SK-N-SH treated with all-trans-retinoic acid at 6 μM for 48 hours (cell line): ENCODE measurements around the gene ZBTB7B.

ENCODE experiments used
- CSDC2 ChIP-seq: fragments of 250-450 bp; sonication (Bioruptor Pico); IDR thresholded peaks from 2 replicates; pipeline ENCODE4 v1.5.0; 2020; ENCODE audit warnings: mild to moderate bottlenecking, moderate library complexity
- ISL1 ChIP-seq: fragments of 250-450 bp; sonication (Bioruptor Pico); IDR thresholded peaks from 2 replicates; pipeline ENCODE4 v2.1.2; 2022; ENCODE audit warnings: mild to moderate bottlenecking, moderate library complexity
- TCF4 ChIP-seq: fragments of 250-450 bp; sonication (Bioruptor Pico); IDR thresholded peaks from 2 replicates; pipeline ENCODE4 v1.8.0; 2021; ENCODE audit warnings: mild to moderate bottlenecking, moderate library complexity, borderline replicate concordance
- ZC3H10 ChIP-seq: fragments of 250-450 bp; sonication (Bioruptor Pico); IDR thresholded peaks from 2 replicates; pipeline ENCODE4 v1.5.1; 2021; ENCODE audit warnings: mild to moderate bottlenecking, moderate library complexity
- ZNF565 ChIP-seq: fragments of 450-650 bp; formaldehyde crosslinking; conservative IDR thresholded peaks from 2 replicates; pipeline ENCODE4 v1.5.0; 2020; ENCODE audit warnings: low read depth, mild to moderate bottlenecking, moderate library complexity
- TF ChIP-seq, protein P1 (sequence below): fragments of 250-450 bp; sonication (Bioruptor Pico); IDR thresholded peaks from 2 replicates; pipeline ENCODE4 v1.5.1; 2021; ENCODE audit warnings: mild to moderate bottlenecking, moderate library complexity
- TF ChIP-seq, protein P2 (sequence below): fragments of 250-450 bp; sonication (Bioruptor Pico); IDR thresholded peaks from 2 replicates; pipeline ENCODE4 v1.8.0; 2020; ENCODE audit warnings: mild to moderate bottlenecking, moderate library complexity, borderline replicate concordance

DNA sequence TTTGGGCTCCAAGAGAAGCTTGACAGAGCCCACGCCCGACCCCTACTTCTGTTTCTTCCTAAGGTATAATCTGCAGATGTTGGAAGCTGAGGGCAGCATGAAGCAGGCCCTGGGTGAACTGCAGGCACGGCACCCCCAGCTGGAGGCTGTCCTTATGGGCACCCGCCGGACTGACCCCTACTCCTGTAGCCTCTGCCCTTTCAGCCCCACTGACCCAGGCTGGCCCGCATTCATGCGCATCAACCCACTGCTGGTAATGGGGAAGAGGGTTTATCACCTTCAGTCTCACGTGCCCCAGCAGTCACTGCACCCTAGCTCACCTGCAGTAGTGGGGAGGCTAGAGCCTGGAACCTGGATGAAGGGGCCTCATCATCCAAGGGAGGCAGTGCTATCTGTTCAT, 12.3 kb upstream of the ZBTB7B start:
- TF ChIP-seq, protein P1, sequence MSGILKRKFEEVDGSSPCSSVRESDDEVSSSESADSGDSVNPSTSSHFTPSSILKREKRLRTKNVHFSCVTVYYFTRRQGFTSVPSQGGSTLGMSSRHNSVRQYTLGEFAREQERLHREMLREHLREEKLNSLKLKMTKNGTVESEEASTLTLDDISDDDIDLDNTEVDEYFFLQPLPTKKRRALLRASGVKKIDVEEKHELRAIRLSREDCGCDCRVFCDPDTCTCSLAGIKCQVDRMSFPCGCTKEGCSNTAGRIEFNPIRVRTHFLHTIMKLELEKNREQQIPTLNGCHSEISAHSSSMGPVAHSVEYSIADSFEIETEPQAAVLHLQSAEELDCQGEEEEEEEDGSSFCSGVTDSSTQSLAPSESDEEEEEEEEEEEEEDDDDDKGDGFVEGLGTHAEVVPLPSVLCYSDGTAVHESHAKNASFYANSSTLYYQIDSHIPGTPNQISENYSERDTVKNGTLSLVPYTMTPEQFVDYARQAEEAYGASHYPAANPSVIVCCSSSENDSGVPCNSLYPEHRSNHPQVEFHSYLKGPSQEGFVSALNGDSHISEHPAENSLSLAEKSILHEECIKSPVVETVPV (CRISPR knock-in tag) = no peak
- TF ChIP-seq ISL1 (CRISPR knock-in tag) (no peak), ZNF565 (CRISPR knock-in tag) (no peak), ZC3H10 (no peak), TCF4 (CRISPR knock-in tag) (no peak), CSDC2 (CRISPR knock-in tag) (no peak)
- TF ChIP-seq, protein P2, sequence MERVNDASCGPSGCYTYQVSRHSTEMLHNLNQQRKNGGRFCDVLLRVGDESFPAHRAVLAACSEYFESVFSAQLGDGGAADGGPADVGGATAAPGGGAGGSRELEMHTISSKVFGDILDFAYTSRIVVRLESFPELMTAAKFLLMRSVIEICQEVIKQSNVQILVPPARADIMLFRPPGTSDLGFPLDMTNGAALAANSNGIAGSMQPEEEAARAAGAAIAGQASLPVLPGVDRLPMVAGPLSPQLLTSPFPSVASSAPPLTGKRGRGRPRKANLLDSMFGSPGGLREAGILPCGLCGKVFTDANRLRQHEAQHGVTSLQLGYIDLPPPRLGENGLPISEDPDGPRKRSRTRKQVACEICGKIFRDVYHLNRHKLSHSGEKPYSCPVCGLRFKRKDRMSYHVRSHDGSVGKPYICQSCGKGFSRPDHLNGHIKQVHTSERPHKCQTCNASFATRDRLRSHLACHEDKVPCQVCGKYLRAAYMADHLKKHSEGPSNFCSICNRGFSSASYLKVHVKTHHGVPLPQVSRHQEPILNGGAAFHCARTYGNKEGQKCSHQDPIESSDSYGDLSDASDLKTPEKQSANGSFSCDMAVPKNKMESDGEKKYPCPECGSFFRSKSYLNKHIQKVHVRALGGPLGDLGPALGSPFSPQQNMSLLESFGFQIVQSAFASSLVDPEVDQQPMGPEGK (CRISPR knock-in tag) = no peak
